Measurements from ENCODE around the gene DAZAP2.
A peak's percentile ranks its signal among the peaks of the same experiment; 100 is the strongest.

DAZAP2 gene

DNA sequence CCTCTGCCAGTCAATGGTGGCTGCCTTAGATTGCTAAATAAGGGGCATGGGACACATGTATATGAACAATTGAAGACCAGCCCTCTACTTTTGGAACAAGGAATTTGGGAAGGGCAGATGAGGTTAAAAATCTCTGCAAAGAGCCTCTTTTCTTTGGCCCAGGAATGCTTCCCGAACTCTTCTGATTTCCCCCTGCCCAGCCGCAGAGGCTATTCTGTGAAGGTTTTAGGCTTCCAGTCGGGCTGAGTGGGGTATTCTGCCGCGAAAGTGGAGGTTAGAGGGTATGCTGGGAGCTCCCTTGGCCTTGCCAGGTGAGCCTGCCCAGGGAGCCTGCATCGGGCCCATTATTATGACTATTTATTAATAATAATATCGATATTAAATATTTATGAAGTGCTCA, 22.0 kb upstream of the DAZAP2 start:
- H3K36me3 ChIP-seq (ENCODE audit: insufficient read depth, low read length) = no peaks in the 10 kb centered on the region
- TF ChIP-seq EZH2 (IDR thresholded peaks at IDR 0.05; ENCODE audit: borderline replicate concordance, low read depth, low read length, severe bottlenecking) = no peak
- TF ChIP-seq, protein P1, sequence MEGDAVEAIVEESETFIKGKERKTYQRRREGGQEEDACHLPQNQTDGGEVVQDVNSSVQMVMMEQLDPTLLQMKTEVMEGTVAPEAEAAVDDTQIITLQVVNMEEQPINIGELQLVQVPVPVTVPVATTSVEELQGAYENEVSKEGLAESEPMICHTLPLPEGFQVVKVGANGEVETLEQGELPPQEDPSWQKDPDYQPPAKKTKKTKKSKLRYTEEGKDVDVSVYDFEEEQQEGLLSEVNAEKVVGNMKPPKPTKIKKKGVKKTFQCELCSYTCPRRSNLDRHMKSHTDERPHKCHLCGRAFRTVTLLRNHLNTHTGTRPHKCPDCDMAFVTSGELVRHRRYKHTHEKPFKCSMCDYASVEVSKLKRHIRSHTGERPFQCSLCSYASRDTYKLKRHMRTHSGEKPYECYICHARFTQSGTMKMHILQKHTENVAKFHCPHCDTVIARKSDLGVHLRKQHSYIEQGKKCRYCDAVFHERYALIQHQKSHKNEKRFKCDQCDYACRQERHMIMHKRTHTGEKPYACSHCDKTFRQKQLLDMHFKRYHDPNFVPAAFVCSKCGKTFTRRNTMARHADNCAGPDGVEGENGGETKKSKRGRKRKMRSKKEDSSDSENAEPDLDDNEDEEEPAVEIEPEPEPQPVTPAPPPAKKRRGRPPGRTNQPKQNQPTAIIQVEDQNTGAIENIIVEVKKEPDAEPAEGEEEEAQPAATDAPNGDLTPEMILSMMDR (IDR thresholded peaks at IDR 0.05; ENCODE audit: borderline replicate concordance, extremely low read depth, low read length, poor library complexity, severe bottlenecking) = no peak
- H3K79me2 ChIP-seq (ENCODE audit: insufficient read depth, low read length) = no peaks in the 10 kb centered on the region
- no peaks in the 10 kb centered on the region for H4K20me1 ChIP-seq (ENCODE audit: insufficient read depth, low read length)
- no peak for ATAC-seq (ENCODE audit: insufficient read depth, low read depth)
- no peak overlapping the region; the same call in 1 of the 2 replicates for H3K4me2 ChIP-seq (ENCODE audit: insufficient read depth, low read length)
- H3K9me3 ChIP-seq (ENCODE audit: insufficient read depth, low read length, severe bottlenecking) = no peaks in the 10 kb centered on the region
- no peak overlapping the region for H3K27ac ChIP-seq (ENCODE audit: low read length)
- no peak overlapping the region for H3K9ac ChIP-seq (ENCODE audit: low read depth, low read length)
- H2AFZ ChIP-seq (ENCODE audit: low read depth, low read length) = no peak overlapping the region
- H3K27me3 ChIP-seq (ENCODE audit: insufficient read depth, low read length, poor library complexity) = peaks cover 2% of the 10 kb centered on the region
- H3K4me3 ChIP-seq (ENCODE audit: low read depth in 1 of 2, low read length in 2 of 2) = no peak overlapping the region
- no peak for DNase-seq
- peaks cover 18% of the 10 kb centered on the region for H3K4me1 ChIP-seq (ENCODE audit: insufficient read depth, low read length)

DNA sequence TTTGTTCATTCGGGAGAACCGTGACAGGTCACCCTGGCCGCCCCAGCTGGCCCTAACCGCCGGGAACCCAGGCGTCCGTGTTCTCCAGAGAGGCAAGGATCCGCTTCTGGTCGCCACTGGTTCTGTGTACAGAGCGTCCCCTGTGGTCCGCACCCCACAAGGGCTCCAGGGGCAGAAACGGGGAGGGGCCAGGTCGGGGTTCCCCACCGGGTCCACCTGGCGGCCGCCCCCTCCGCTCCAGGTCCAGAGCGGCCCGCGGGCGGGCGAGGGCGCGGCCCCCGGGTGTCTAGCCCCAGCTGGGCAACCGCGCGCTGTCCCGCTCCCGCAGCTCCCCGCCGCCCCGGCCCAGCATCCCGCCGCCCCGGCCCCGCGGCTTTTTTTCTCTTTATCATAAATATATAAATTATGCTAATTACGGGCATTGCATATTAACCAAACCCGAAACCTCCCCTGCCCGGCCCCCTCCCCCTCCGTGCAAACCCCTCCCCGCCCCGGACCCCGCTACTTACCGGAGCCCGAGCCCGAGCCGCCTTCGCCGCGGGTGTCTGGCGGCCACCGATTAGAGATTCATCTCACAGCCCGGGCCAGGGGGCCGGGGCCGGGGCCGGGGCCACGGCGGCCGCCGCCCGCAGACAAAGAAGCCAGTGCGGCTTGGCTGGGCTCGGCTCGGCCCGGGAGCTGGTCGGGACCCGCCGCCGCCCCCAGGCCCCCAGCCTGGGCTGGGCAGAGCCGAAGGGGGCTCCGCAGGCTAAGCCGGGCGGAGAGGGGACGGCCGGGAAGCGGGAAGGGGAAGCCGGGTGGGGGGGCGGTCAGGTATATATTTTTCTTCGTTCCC, 21.3 kb upstream of the DAZAP2 start:
- Histone ChIP-seq H3K27ac (ENCODE audit: low read length) (no peak overlapping the region), H3K36me3 (ENCODE audit: insufficient read depth, low read length) (no peaks in the 10 kb centered on the region), H4K20me1 (ENCODE audit: insufficient read depth, low read length) (no peaks in the 10 kb centered on the region), H2AFZ (ENCODE audit: low read depth, low read length) (peak overlapping the region; percentile 80), H3K27me3 (ENCODE audit: insufficient read depth, low read length, poor library complexity) (peaks cover 2% of the 10 kb centered on the region), H3K4me2 (ENCODE audit: insufficient read depth, low read length) (peak overlapping the region; percentile 94), H3K9ac (ENCODE audit: low read depth, low read length) (peak overlapping the region; percentile 63), H3K9me3 (ENCODE audit: insufficient read depth, low read length, severe bottlenecking) (no peaks in the 10 kb centered on the region), H3K79me2 (ENCODE audit: insufficient read depth, low read length) (no peaks in the 10 kb centered on the region), H3K4me1 (ENCODE audit: insufficient read depth, low read length) (peaks cover 18% of the 10 kb centered on the region), H3K4me3 (ENCODE audit: low read depth in 1 of 2, low read length in 2 of 2) (peak overlapping the region; percentile 34 to 66)
- DNase-seq (peak; percentile 33), ATAC-seq (ENCODE audit: insufficient read depth, low read depth) (peak; percentile 50)
- TF ChIP-seq, protein P1 (IDR thresholded peaks at IDR 0.05; ENCODE audit: borderline replicate concordance, extremely low read depth, low read length, poor library complexity, severe bottlenecking) = no peak
- no peak for TF ChIP-seq EZH2 (IDR thresholded peaks at IDR 0.05; ENCODE audit: borderline replicate concordance, low read depth, low read length, severe bottlenecking)

DNA sequence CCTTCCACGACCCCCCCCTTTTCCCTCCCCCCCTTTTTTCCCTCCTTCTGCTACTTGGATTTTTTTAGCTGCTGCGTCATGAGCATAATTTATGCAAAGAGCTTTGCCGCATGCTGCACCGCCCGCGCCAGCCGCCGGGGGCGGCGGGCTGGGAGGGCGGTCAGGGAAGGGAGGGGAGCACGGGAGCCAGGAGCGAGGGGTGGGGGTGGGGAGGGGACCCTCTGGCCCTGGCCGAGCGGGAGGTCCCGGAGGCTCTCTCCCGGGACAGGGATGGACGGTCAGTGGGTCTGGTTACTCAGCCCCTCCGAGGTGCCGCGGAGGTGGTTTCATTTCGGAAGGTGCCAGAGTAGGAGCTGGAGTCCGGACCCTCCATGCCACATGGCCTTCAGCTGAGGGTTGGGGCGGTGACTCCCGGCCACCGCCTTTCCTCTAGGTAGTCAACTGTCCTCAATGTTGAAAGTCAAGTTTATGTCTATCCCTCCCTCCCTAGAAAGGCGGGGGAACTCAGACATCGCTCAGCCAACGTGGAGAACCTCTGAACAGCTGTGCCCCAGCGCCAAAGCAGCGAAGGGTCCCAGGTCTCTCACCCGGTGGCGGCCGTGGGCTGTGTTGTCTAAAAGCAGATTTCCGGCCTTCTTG, 20.5 kb upstream of the DAZAP2 start, which contains the start of gene POU6F1:
Gene POU6F1 (minus strand): TSS at position 95 of the 639 bp plus-strand sequence. CDS start 11,226 bp downstream, outside the sequence.
- peak within 1 kb of the TSS; percentile 94 for H3K4me2 ChIP-seq (ENCODE audit: insufficient read depth, low read length)
- no peaks in the 10 kb centered on the region for H3K36me3 ChIP-seq (ENCODE audit: insufficient read depth, low read length)
- no peaks in the 10 kb centered on the region for H3K9me3 ChIP-seq (ENCODE audit: insufficient read depth, low read length, severe bottlenecking)
- DNase-seq = peak; percentile 73
- peak within 1 kb of the TSS; percentile 80 for H2AFZ ChIP-seq (ENCODE audit: low read depth, low read length)
- H3K27me3 ChIP-seq (ENCODE audit: insufficient read depth, low read length, poor library complexity) = peaks cover 2% of the 10 kb centered on the region
- TF ChIP-seq EZH2 (IDR thresholded peaks at IDR 0.05; ENCODE audit: borderline replicate concordance, low read depth, low read length, severe bottlenecking) = no peak
- TF ChIP-seq, protein P1 (IDR thresholded peaks at IDR 0.05; ENCODE audit: borderline replicate concordance, extremely low read depth, low read length, poor library complexity, severe bottlenecking) = peak; percentile 69
- peak within 1 kb of the TSS; percentile 63 for H3K9ac ChIP-seq (ENCODE audit: low read depth, low read length)
- H3K79me2 ChIP-seq (ENCODE audit: insufficient read depth, low read length) = no peaks in the 10 kb centered on the region
- ATAC-seq (ENCODE audit: insufficient read depth, low read depth) = peak; percentile 88
- H3K4me3 ChIP-seq (ENCODE audit: low read depth in 1 of 2, low read length in 2 of 2) = peak within 1 kb of the TSS; percentile 34 to 66
- H4K20me1 ChIP-seq (ENCODE audit: insufficient read depth, low read length) = no peaks in the 10 kb centered on the region
- peak within 1 kb of the TSS; percentile 47 for H3K27ac ChIP-seq (ENCODE audit: low read length)
- peaks cover 18% of the 10 kb centered on the region for H3K4me1 ChIP-seq (ENCODE audit: insufficient read depth, low read length)

All from DND-41 (cell line).